Neural cell (in vitro differentiated cells): ENCODE measurements around the gene RBM20. TPM values are rescaled to one million over a fixed set of nuclear protein-coding genes. Genes with fewer than 3 reads are reported as not detected.
"Not testable (repeated sequence)": the region's sequence is repeated elsewhere in the genome, so short reads cannot be mapped to it uniquely, and the experiment has no call there.

Experiments
- H2AFZ ChIP-seq: fragments of 200-600, 300-800 bp; sonication (generic), shearing (Covaris generic); 2 replicates; pipeline ENCODE4 v1.6.0; 2014; ENCODE audit warnings: low read depth, mild to moderate bottlenecking, antibody characterized with exemption, low read length, moderate library complexity
- H3F3A ChIP-seq: fragments of 200-600 bp; shearing (Covaris generic); 2 replicates; pipeline ENCODE4 v1.6.1; 2016; ENCODE audit warnings: mild to moderate bottlenecking, moderate library complexity, mixed read lengths, antibody characterized with exemption, low read length; ENCODE audit not compliant: insufficient read depth, poor library complexity, severe bottlenecking
- H3K27ac ChIP-seq: fragments of 200-600, 300-800 bp; sonication (generic), shearing (Covaris generic); 2 replicates; pipeline ENCODE4 v1.5.1; 2014; ENCODE audit warnings: mild to moderate bottlenecking, low read length, moderate library complexity
- H3K27me3 ChIP-seq: fragments of 300-800, 200-600 bp; sonication (generic), shearing (Covaris generic); 2 replicates; pipeline ENCODE4 v1.6.0; 2014; ENCODE audit warnings: mild to moderate bottlenecking, low read depth, low read length, moderate library complexity; ENCODE audit not compliant: insufficient read depth
- H3K36me3 ChIP-seq: fragments of 300-800, 200-600 bp; sonication (generic), shearing (Covaris generic); 2 replicates; pipeline ENCODE4 v1.5.1; 2014; ENCODE audit warnings: mild to moderate bottlenecking, antibody characterized with exemption, low read length, moderate library complexity; ENCODE audit not compliant: insufficient read depth
- H3K4me2 ChIP-seq: fragments of 300-800, 200-600 bp; sonication (generic), shearing (Covaris generic); 2 replicates; pipeline ENCODE4 v1.6.0; 2014; ENCODE audit warnings: mild to moderate bottlenecking, low read length
- H3K4me3 ChIP-seq: fragments of 300-800, 200-600 bp; sonication (generic), shearing (Covaris generic); 2 replicates; pipeline ENCODE4 v1.5.1; 2014; ENCODE audit warnings: mild to moderate bottlenecking, low read length, moderate library complexity
- H3K79me2 ChIP-seq: fragments of 200-600 bp; shearing (Covaris generic); replicated peaks from 2 replicates; pipeline ENCODE4 v1.6.0; 2014; ENCODE audit warnings: mild to moderate bottlenecking, low read length, moderate library complexity; ENCODE audit not compliant: insufficient read depth
- H3K9ac ChIP-seq: fragments of 300-800, 200-600 bp; sonication (generic), shearing (Covaris generic); 2 replicates; pipeline ENCODE4 v1.6.1; 2016; ENCODE audit warnings: mild to moderate bottlenecking, low read length, mixed read lengths
- H3K9me2 ChIP-seq: fragments of 200-600 bp; shearing (Covaris generic); 2 replicates; pipeline ENCODE4 v1.6.1; 2016; ENCODE audit warnings: mild to moderate bottlenecking, low read length, mixed read lengths; ENCODE audit not compliant: insufficient read depth
- H3K9me3 ChIP-seq: fragments of 200-600, 300-800 bp; sonication (generic), shearing (Covaris generic); 2 replicates; pipeline ENCODE4 v1.6.1; 2016; ENCODE audit warnings: mild to moderate bottlenecking, mixed run types, low read length, moderate library complexity, mixed read lengths
- H4K20me1 ChIP-seq: fragments of 200-600 bp; shearing (Covaris generic); 2 replicates; pipeline ENCODE4 v1.6.1; 2016; ENCODE audit warnings: mild to moderate bottlenecking, mixed run types; ENCODE audit not compliant: insufficient read depth
- CTCF ChIP-seq: fragments of 450-650 bp; IDR thresholded peaks from 2 replicates; pipeline ENCODE4 v1.5.1; 2014; ENCODE audit warnings: antibody characterized with exemption, mild to moderate bottlenecking, moderate library complexity; ENCODE audit not compliant: poor library complexity, severe bottlenecking
- EP300 ChIP-seq: fragments of 450-650 bp; conservative IDR thresholded peaks from 2 replicates; pipeline ENCODE4 v1.6.1; 2014; ENCODE audit warnings: antibody characterized with exemption, mild to moderate bottlenecking, moderate library complexity; ENCODE audit not compliant: poor library complexity, severe bottlenecking
- EZH2 ChIP-seq: fragments of 200-600, 300-800 bp; shearing (Covaris generic), sonication (generic); IDR thresholded peaks from 2 replicates; pipeline ENCODE4 v1.6.1; 2014; ENCODE audit warnings: antibody characterized with exemption, low read length, borderline replicate concordance, mild to moderate bottlenecking; ENCODE audit not compliant: insufficient read depth, poor library complexity, severe bottlenecking
- MXI1 ChIP-seq: fragments of 450-650 bp; conservative IDR thresholded peaks from 2 replicates; pipeline ENCODE4 v1.6.1; 2014; ENCODE audit warnings: antibody characterized with exemption, mild to moderate bottlenecking; ENCODE audit not compliant: poor library complexity, severe bottlenecking
- POLR2AphosphoS5 ChIP-seq: IDR thresholded peaks from 2 replicates; pipeline ENCODE4 v1.6.1; 2012
- REST ChIP-seq: IDR thresholded peaks from 2 replicates; pipeline ENCODE4 v1.6.1; 2012; ENCODE audit warnings: borderline replicate concordance
- TAF1 ChIP-seq: IDR thresholded peaks from 2 replicates; pipeline ENCODE4 v1.6.1; 2012; ENCODE audit warnings: low read depth
- polyA plus RNA-seq: library from polyadenylated mRNA; depleted of rRNA; stranded (reverse); fragments of >200 nt; gene quantifications from 2 replicates; pipeline ENCODE4 v1.2.3, GENCODE V29; 2014

RBM20 gene
- polyA plus RNA-seq, 1 donor from 2014 or later = 0.07 TPM

- Histone ChIP-seq H3K4me3 (no peak overlapping the region), H2AFZ (no peak overlapping the region), H3K27me3 (no peaks in the 10 kb centered on the region), H4K20me1 (no peaks in the 10 kb centered on the region), H3K36me3 (no peaks in the 10 kb centered on the region), H3K9ac (no peak overlapping the region), H3K79me2 (no peaks in the 10 kb centered on the region), H3K9me2 (no peaks in the 10 kb centered on the region), H3K9me3 (no peaks in the 10 kb centered on the region), H3K27ac (no peak overlapping the region), H3K4me2 (no peak overlapping the region), H3F3A (no peaks in the 10 kb centered on the region)
- TF ChIP-seq EP300 = no peak
- no peak for TF ChIP-seq POLR2AphosphoS5
Observed at GRCh38 chr10:110725801-110726630, 81.9 kb downstream of the RBM20 start.

GRCh38 chr10:110727785-110728184 lies 83.6 kb downstream of the RBM20 start:
- H4K20me1 ChIP-seq, H3K27ac ChIP-seq, H3K9ac ChIP-seq, H3K27me3 ChIP-seq, H3K9me3 ChIP-seq, H3K4me3 ChIP-seq, H3K4me2 ChIP-seq, H3K9me2 ChIP-seq, H3F3A ChIP-seq, H3K36me3 ChIP-seq, H2AFZ ChIP-seq, H3K79me2 ChIP-seq: not testable (repeated sequence)

GRCh38 chr10:110730345-110731050 lies 86.4 kb downstream of the RBM20 start:
- H3K36me3 ChIP-seq = no peaks in the 10 kb centered on the region
- no peaks in the 10 kb centered on the region for H3K27me3 ChIP-seq
- no peaks in the 10 kb centered on the region for H4K20me1 ChIP-seq
- H3K9me3 ChIP-seq = no peaks in the 10 kb centered on the region
- no peak overlapping the region for H3K9ac ChIP-seq
- H2AFZ ChIP-seq = no peak overlapping the region
- H3K4me3 ChIP-seq = no peak overlapping the region
- no peaks in the 10 kb centered on the region for H3F3A ChIP-seq
- H3K9me2 ChIP-seq = no peaks in the 10 kb centered on the region
- H3K4me2 ChIP-seq = no peak overlapping the region
- no peak for TF ChIP-seq POLR2AphosphoS5
- TF ChIP-seq EZH2 = no peak
- TF ChIP-seq MXI1 = no peak
- TF ChIP-seq REST = no peak
- TF ChIP-seq CTCF = no peak
- no peak for TF ChIP-seq TAF1
- no peaks in the 10 kb centered on the region for H3K79me2 ChIP-seq
- no peak overlapping the region for H3K27ac ChIP-seq
